Nephron progenitor cell (in vitro differentiated cells): ENCODE results near the gene PRKCA.

Experiments used
- DNase-seq: peaks from one replicate; pipeline ENCODE4 v3.0.0; 2021
- H3K27ac Mint-ChIP-seq: 2 replicates; pipeline ENCODE4 v1.8.0; 2021; ENCODE audit warnings: mild to moderate bottlenecking, moderate library complexity, mixed read lengths
- H3K27me3 Mint-ChIP-seq: 2 replicates; pipeline ENCODE4 v1.8.0; 2021; ENCODE audit warnings: mild to moderate bottlenecking, low read depth, mixed read lengths; ENCODE audit not compliant: poor library complexity
- H3K36me3 Mint-ChIP-seq: 2 replicates; pipeline ENCODE4 v1.8.0; 2021; ENCODE audit warnings: low read depth, mixed read lengths
- H3K4me1 Mint-ChIP-seq: 2 replicates; pipeline ENCODE4 v1.8.0; 2021; ENCODE audit warnings: mixed read lengths
- H3K4me3 Mint-ChIP-seq: 2 replicates; pipeline ENCODE4 v1.8.0; 2021; ENCODE audit warnings: mild to moderate bottlenecking, moderate library complexity, mixed read lengths
- H3K9me3 Mint-ChIP-seq: 2 replicates; pipeline ENCODE4 v1.8.0; 2021; ENCODE audit warnings: mild to moderate bottlenecking, moderate library complexity, mixed read lengths
- TF ChIP-seq, protein P1 (sequence below): fragments of 200-600 bp; sonication (generic); IDR thresholded peaks from 2 replicates; pipeline ENCODE4 v1.5.0; 2021; ENCODE audit warnings: antibody characterized with exemption

Gene PRKCA

DNA sequence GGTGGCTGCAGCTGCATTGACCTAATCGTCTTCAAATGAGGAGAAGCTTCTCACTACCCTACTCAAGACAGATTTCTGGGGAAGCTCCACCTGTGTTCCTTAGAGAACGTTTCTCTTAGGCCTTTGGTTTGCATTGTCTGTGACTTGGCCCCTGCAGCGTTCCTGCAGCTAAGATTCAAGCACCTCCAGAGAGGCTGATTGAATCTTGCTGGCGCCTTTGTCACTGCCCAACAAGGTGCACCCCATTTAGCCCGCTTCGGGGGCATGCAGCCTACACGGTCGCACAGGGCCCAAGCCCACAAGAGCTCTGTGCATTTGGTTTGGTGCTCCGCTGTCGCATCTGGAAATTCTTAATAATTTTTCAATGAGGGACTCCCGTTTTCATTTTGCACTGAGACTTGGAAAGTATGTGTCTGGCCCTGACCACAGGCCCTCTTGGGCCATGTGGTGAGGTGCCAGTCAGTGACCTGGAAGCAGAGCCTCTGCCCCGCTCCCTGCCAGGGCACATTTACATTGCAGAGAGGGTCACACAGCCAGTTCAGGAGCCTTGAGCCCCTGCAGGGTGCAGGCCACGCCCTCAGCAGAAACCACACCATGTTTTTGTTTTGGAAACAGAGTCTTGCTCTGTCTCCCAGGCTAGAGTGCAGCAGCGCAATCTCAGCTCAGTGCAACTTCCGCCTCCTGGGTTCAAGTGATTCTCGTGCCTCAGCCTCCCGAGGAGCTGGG is 481.4 kb downstream of the PRKCA start:
- no peak for DNase-seq
- Mint-ChIP-seq H3K4me1 (peaks cover 22% of the 10 kb centered on the region), H3K27me3 (no peaks in the 10 kb centered on the region), H3K9me3 (no peaks in the 10 kb centered on the region), H3K27ac (no peak overlapping the region), H3K36me3 (no peaks in the 10 kb centered on the region), H3K4me3 (no peak overlapping the region)
- TF ChIP-seq, protein P1, sequence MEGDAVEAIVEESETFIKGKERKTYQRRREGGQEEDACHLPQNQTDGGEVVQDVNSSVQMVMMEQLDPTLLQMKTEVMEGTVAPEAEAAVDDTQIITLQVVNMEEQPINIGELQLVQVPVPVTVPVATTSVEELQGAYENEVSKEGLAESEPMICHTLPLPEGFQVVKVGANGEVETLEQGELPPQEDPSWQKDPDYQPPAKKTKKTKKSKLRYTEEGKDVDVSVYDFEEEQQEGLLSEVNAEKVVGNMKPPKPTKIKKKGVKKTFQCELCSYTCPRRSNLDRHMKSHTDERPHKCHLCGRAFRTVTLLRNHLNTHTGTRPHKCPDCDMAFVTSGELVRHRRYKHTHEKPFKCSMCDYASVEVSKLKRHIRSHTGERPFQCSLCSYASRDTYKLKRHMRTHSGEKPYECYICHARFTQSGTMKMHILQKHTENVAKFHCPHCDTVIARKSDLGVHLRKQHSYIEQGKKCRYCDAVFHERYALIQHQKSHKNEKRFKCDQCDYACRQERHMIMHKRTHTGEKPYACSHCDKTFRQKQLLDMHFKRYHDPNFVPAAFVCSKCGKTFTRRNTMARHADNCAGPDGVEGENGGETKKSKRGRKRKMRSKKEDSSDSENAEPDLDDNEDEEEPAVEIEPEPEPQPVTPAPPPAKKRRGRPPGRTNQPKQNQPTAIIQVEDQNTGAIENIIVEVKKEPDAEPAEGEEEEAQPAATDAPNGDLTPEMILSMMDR: no peak

DNA sequence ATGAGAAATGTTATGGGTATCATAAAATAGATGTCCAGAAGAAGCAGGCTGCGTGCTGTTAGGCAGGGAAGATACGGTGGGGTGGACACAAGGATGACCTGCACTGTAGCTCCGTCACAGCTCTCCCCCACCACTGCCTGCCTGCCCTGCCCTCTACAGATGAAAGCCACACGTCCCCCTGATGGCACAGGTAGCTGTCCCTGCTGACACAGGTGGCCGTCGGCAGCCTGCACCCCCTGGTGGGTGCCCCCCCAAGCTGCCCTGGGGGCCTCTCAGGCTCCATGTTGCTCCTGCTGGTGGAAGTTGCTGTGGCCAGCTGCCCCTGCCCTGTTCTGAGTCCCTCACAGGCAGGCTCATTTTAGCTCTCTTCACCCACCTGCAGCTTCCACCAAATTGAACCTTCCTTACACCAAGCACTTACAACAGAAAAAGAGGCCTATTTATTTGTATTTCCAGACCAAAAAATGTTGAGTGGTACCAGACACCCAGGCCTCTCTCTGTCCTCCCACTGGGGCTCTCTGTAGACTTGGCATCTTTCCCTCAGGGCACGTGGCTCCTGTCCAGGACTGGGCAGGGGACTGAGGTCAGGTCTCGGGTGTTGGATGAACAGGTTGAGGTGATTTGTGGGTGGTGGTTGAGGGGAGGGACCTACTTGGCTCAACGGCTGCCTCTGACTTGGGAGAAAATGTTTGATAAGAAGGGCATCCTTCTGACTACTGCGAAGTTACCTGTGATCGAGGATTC is 482.4 kb downstream of the PRKCA start:
- no peaks in the 10 kb centered on the region for H3K9me3 Mint-ChIP-seq
- TF ChIP-seq, protein P1: no peak
- peaks cover 12% of the 10 kb centered on the region for H3K4me1 Mint-ChIP-seq
- no peaks in the 10 kb centered on the region for H3K36me3 Mint-ChIP-seq
- H3K27me3 Mint-ChIP-seq: no peaks in the 10 kb centered on the region
- DNase-seq: no peak
- no peak overlapping the region for H3K27ac Mint-ChIP-seq
- H3K4me3 Mint-ChIP-seq: no peak overlapping the region

DNA sequence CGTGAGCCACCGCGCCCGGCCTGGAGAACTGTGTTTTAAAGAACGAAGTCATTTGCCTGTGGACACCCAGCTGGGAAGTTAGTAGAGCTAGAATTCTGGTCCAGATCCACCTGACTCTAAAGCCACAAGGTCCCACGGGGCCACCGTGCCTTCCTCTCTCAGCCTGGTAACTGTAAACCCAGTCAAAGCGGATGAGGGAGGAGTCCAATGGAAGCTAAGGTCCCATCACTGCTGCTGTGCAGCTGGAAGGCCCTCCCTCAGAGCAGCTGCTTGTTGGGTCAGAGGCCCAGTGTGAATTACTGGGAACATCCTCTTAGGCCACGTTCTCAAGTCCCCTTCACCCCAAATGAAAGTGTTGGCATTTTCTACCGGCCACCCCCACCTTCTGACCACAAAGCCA is 483.7 kb downstream of the PRKCA start:
- H3K36me3 Mint-ChIP-seq: no peaks in the 10 kb centered on the region
- DNase-seq: no peak
- H3K27me3 Mint-ChIP-seq: no peaks in the 10 kb centered on the region
- TF ChIP-seq, protein P1: no peak
- no peak overlapping the region for H3K4me3 Mint-ChIP-seq
- no peak overlapping the region for H3K27ac Mint-ChIP-seq
- no peaks in the 10 kb centered on the region for H3K9me3 Mint-ChIP-seq
- peaks cover 18% of the 10 kb centered on the region for H3K4me1 Mint-ChIP-seq

DNA sequence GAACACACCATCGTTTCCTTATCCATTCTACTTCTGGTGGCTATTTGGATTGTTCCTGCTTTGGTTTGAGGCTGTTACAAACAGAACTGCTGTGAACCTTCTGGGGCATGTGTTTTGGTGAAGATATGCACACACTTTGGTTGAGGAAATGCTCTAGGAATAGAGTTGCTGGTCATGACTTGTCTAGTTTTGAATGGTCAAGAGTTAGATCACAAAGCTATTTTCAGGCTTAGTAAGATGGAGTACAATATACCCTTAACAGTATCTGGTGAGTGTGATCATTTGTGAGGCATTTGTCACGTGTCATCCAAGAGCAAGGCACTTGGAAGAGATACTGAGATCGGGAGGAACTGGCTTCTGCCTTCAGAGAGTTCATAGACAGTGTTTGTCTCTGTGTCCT is 485.5 kb downstream of the PRKCA start:
- Mint-ChIP-seq H3K36me3 (no peaks in the 10 kb centered on the region), H3K27me3 (no peaks in the 10 kb centered on the region), H3K27ac (no peak overlapping the region), H3K9me3 (no peaks in the 10 kb centered on the region), H3K4me3 (no peak overlapping the region), H3K4me1 (peaks cover 20% of the 10 kb centered on the region)
- TF ChIP-seq, protein P1: no peak
- DNase-seq: no peak

DNA sequence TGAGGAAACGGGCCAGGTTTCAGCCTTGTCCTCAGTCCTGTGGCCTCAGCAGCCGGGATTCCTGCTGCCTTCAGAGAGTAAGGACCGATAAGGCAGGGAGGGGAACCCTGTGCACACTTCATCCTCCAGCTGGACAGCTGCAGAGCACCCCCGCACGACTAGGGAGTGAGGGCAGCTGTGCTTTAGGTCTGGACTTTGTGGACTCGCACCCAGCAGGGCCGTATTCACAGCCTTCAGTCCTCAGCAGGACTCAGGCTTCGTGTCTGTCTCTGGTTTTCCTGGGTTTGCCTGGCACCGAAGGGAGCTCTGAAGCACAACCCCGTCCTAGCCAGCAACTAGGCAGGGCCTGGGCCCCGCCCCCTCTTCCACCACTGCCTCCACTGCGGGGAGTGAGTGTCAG is 486.7 kb downstream of the PRKCA start:
- TF ChIP-seq, protein P1: no peak
- Mint-ChIP-seq H3K4me3 (no peak overlapping the region), H3K36me3 (no peaks in the 10 kb centered on the region), H3K9me3 (no peaks in the 10 kb centered on the region), H3K27me3 (no peaks in the 10 kb centered on the region), H3K27ac (no peak overlapping the region), H3K4me1 (peaks cover 19% of the 10 kb centered on the region)
- no peak for DNase-seq
